HCT116 (cell line): ENCODE measurements around the gene PALB2. TPM values are rescaled to one million over a fixed set of nuclear protein-coding genes. Genes with fewer than 3 reads are reported as not detected.

Source experiments
- ATAC-seq: fragments of 200-7000 bp; cut with Tn5 transposase; 2 replicates; pipeline ENCODE4 v1.9.1; 2020; ENCODE audit warnings: mild to moderate bottlenecking, moderate library complexity
- BruUV-seq: library from RNA; stranded (reverse); fragments of 400-500 nt; replicated peaks from 2 replicates; lab custom pipeline; 2021; lab: Mats Ljungman, UMichigan
- CTCF ChIA-PET: fragments of 300-600 bp; sonication (Branson Sonifier 250); formaldehyde crosslinking; loops from one replicate; lab custom pipeline; 2021; ENCODE audit warnings: antibody characterized with exemption; lab: Charles Lee
- POLR2A ChIA-PET: fragments of 300-600, 350-600 bp; sonication (Branson Sonifier 250); formaldehyde crosslinking; loops from one replicate; lab custom pipeline; 2021; ENCODE audit warnings: antibody characterized with exemption; lab: Charles Lee
- RAD21 ChIA-PET, 2 experiments: fragments of 300-600 bp; sonication (Branson Sonifier 250); formaldehyde crosslinking; loops; one replicate each; lab custom pipeline; 2023; ENCODE audit warnings: low total read pairs in 2 of 2; ENCODE audit not compliant: uncharacterized antibody in 2 of 2, unreplicated experiment in 2 of 2, low non-redundant PET in 1 of 2; lab: Charles Lee
- DNase-seq: peaks from one replicate; pipeline ENCODE4 v3.0.0-alpha.2; 2010; ENCODE audit warnings: low read depth, low spot score
- H2AFZ ChIP-seq: fragments of 200-600 bp; shearing (Covaris generic), sonication (generic); 2 replicates; pipeline ENCODE4 v1.6.1; 2017; ENCODE audit warnings: low read depth, mixed run types, mixed read lengths, antibody characterized with exemption, low read length; ENCODE audit not compliant: poor library complexity, severe bottlenecking
- H3K27ac ChIP-seq: 2 replicates; pipeline ENCODE4 v1.5.1; 2012; ENCODE audit warnings: low read depth, low read length
- H3K27me3 ChIP-seq: fragments of 200-600 bp; sonication (generic); 2 replicates; pipeline ENCODE4 v1.6.1; 2016; ENCODE audit warnings: mixed run types, low read length, mixed read lengths; ENCODE audit not compliant: insufficient read depth
- H3K36me3 ChIP-seq, 2 experiments: fragments of 200-500 bp in 1 of 2; fragments of 200-600 bp in 1 of 2; sonication (Bioruptor generic) in 1 of 2; sonication (generic) in 1 of 2; 2 replicates each; pipeline versions ENCODE4 v1.5.1 to v1.6.1; 2014 to 2016; ENCODE audit warnings: low read length in 2 of 2, inconsistent platforms in 1 of 2, mixed read lengths in 1 of 2, mixed run types in 1 of 2; ENCODE audit not compliant: insufficient read depth in 2 of 2, control insufficient read depth in 1 of 2
- H3K4me1 ChIP-seq, 2 experiments: fragments of 200-600 bp in 1 of 2; sonication (generic) in 1 of 2; 2 replicates each; pipeline versions ENCODE4 v1.5.1 to v1.6.1; 2012 to 2017; ENCODE audit warnings: low read length in 2 of 2, inconsistent platforms in 1 of 2, mild to moderate bottlenecking in 1 of 2, mixed read lengths in 1 of 2, mixed run types in 1 of 2, moderate library complexity in 1 of 2; ENCODE audit not compliant: insufficient read depth in 2 of 2, control insufficient read depth in 1 of 2
- H3K4me2 ChIP-seq: fragments of 200-600 bp; sonication (generic); 2 replicates; pipeline ENCODE4 v1.6.1; 2017; ENCODE audit warnings: mixed run types, low read length, mixed read lengths
- H3K4me3 ChIP-seq, 2 experiments: fragments of 200-600 bp in 1 of 2; sonication (generic) in 1 of 2; replicated peaks in 1 of 2; 2 replicates each; pipeline ENCODE4 v1.5.1; 2011 to 2016; ENCODE audit warnings: low read length in 2 of 2, control low read depth in 1 of 2, low read depth in 1 of 2, mild to moderate bottlenecking in 1 of 2, mixed read lengths in 1 of 2, mixed run types in 1 of 2
- H3K79me2 ChIP-seq: fragments of 200-600 bp; sonication (generic); 2 replicates; pipeline ENCODE4 v1.6.1; 2017; ENCODE audit warnings: mild to moderate bottlenecking, mixed run types, low read length, moderate library complexity, mixed read lengths; ENCODE audit not compliant: insufficient read depth
- H3K9ac ChIP-seq: fragments of 200-600 bp; sonication (generic); 2 replicates; pipeline ENCODE4 v1.6.1; 2016; ENCODE audit warnings: low read length, mixed read lengths
- H3K9me2 ChIP-seq: fragments of 200-600 bp; sonication (generic), shearing (Covaris generic); 2 replicates; pipeline ENCODE4 v1.6.1; 2017; ENCODE audit warnings: mixed run types, mild to moderate bottlenecking, moderate library complexity; ENCODE audit not compliant: insufficient read depth
- H3K9me3 ChIP-seq, 2 experiments: fragments of 200-500 bp in 1 of 2; fragments of 200-600 bp in 1 of 2; sonication (Bioruptor generic) in 1 of 2; sonication (generic) in 1 of 2; 2 replicates each; pipeline ENCODE4 v1.6.1; 2014 to 2017; ENCODE audit warnings: low read length in 2 of 2, mixed read lengths in 2 of 2, inconsistent platforms in 1 of 2, low read depth in 1 of 2, mild to moderate bottlenecking in 1 of 2, mixed run types in 1 of 2, moderate library complexity in 1 of 2; ENCODE audit not compliant: control insufficient read depth in 1 of 2, insufficient read depth in 1 of 2
- H4K20me1 ChIP-seq: fragments of 200-600 bp; sonication (generic), shearing (Covaris generic); 2 replicates; pipeline ENCODE4 v1.6.1; 2017; ENCODE audit warnings: mixed run types, mild to moderate bottlenecking, moderate library complexity; ENCODE audit not compliant: insufficient read depth
- EZH2 ChIP-seq: fragments of 200-600 bp; sonication (generic); IDR thresholded peaks from 2 replicates; pipeline ENCODE4 v1.6.1; 2017; ENCODE audit warnings: antibody characterized with exemption, mixed run types
- JUND ChIP-seq: IDR thresholded peaks from 2 replicates; pipeline ENCODE4 v1.6.1; 2012
- POLR2AphosphoS5 ChIP-seq: IDR thresholded peaks from 2 replicates; pipeline ENCODE4 v1.6.1; 2011; ENCODE audit warnings: mild to moderate bottlenecking, low read depth, low read length, moderate library complexity
- SP1 ChIP-seq: IDR thresholded peaks from 2 replicates; pipeline ENCODE4 v1.6.1; 2012; ENCODE audit warnings: low read depth
- ZFX ChIP-seq: fragments of 450-650 bp; IDR thresholded peaks from 2 replicates; pipeline ENCODE4 v1.6.1; 2017
- intact Hi-C: fragments of 100-400 bp; cut with micrococcal nuclease; formaldehyde crosslinking; loops from 2 replicates; pipeline ENCODE4 v1.10.0; 2022
- total RNA-seq: library from RNA; stranded (reverse); gene quantifications from one replicate; pipeline ENCODE4 v1.2.1, GENCODE V29; 2021; ENCODE audit not compliant: unreplicated experiment

Gene PALB2
- total RNA-seq, 1 experiment from 2014 or later, result 15.6 TPM

- H2AFZ ChIP-seq, result no peak overlapping the region
- no peak overlapping the region for H3K27ac ChIP-seq
- no peak overlapping the region for H3K4me3 ChIP-seq
- ChIA-PET CTCF (no interaction called here), POLR2A (no interaction called here), RAD21 (no interaction called here)
- H3K27me3 ChIP-seq, result no peaks in the 10 kb centered on the region
- DNase-seq, result no peak
- BruUV-seq, result no TSS peak
- no peaks in the 10 kb centered on the region for H3K9me2 ChIP-seq
- no peak overlapping the region for H3K4me2 ChIP-seq
- H4K20me1 ChIP-seq, result no peaks in the 10 kb centered on the region
- H3K9ac ChIP-seq, result no peak overlapping the region
- intact Hi-C loops, result no loop called here
- H3K4me1 ChIP-seq, result peaks cover 0 to 5% of the 10 kb centered on the region in 2 experiments; a peak in 1 of 4 replicates
- H3K79me2 ChIP-seq, result peaks cover 51% of the 10 kb centered on the region
- H3K36me3 ChIP-seq, result peaks cover 64 to 77% of the 10 kb centered on the region in 2 experiments
- TF ChIP-seq SP1 (no peak), JUND (no peak), ZFX (no peak)
- TF ChIP-seq, all 23 proteins: peak for 0
- H3K9me3 ChIP-seq, result no peaks in the 10 kb centered on the region
- ATAC-seq, result no peak
Measured at GRCh38 chr16:23687034-23687808, 46.1 kb upstream of the PALB2 start.

- H3K36me3 ChIP-seq, result peaks cover 67 to 73% of the 10 kb centered on the region in 2 experiments
- RAD21 ChIA-PET, result no interaction called here
- CTCF ChIA-PET, result interaction anchor here (0.7 kb wide), 1 partner anchor 334 kb away, joined by 4 read pairs; no protein-coding TSS in a partner anchor
Measured at GRCh38 chr16:23683487-23683886, 42.4 kb upstream of the PALB2 start.

More at GRCh38 chr16:23683487-23683886, 42.4 kb upstream of the PALB2 start:
- H3K4me2 ChIP-seq, result no peak overlapping the region
- no peaks in the 10 kb centered on the region for H3K27me3 ChIP-seq
- peaks cover 3 to 10% of the 10 kb centered on the region in 2 experiments; a peak in 3 of 4 replicates for H3K4me1 ChIP-seq
- BruUV-seq, result no TSS peak
- DNase-seq (no peak), ATAC-seq (no peak)
- intact Hi-C loops, result no loop called here
- POLR2A ChIA-PET, result no interaction called here
- H3K79me2 ChIP-seq, result peaks cover 86% of the 10 kb centered on the region
- H3K9me2 ChIP-seq, result no peaks in the 10 kb centered on the region
- no peak overlapping the region for H3K9ac ChIP-seq
- no peak overlapping the region for H3K4me3 ChIP-seq
- peaks cover 6% of the 10 kb centered on the region; the same call in 1 of the 2 replicates for H4K20me1 ChIP-seq
- H2AFZ ChIP-seq, result no peak overlapping the region
- TF ChIP-seq POLR2AphosphoS5 (peak; percentile 26; the same call in 1 of the 2 replicates), EZH2 (no peak)
- H3K9me3 ChIP-seq, result no peaks in the 10 kb centered on the region
- H3K27ac ChIP-seq, result no peak overlapping the region
